Left kidney (tissue), 2 donors: ENCODE measurements around the gene ADGRV1. TPM values are rescaled to one million over a fixed set of nuclear protein-coding genes. Genes with fewer than 3 reads are reported as not detected.
"Not testable (repeated sequence)": the region's sequence is repeated elsewhere in the genome, so short reads cannot be mapped to it uniquely, and the experiment has no call there.

Experiments
- DNase-seq: peaks from one replicate; pipeline ENCODE4 v3.0.0-alpha.2; 2013
- polyA plus RNA-seq: library from polyadenylated mRNA; unstranded; fragments of 120-200 nt; gene quantifications from one replicate; pipeline ENCODE4 v1.2.1, GENCODE V29; 2013; ENCODE audit not compliant: insufficient read length

ADGRV1 gene
- polyA plus RNA-seq, 1 donor, result 12.5 TPM

- DNase-seq, result no peak
Measured at GRCh38 chr5:90654215-90654614, 95.6 kb downstream of the ADGRV1 start.

- DNase-seq, result no peak
Measured at GRCh38 chr5:90655423-90655822, 96.8 kb downstream of the ADGRV1 start.

- DNase-seq, result no peak
Measured at GRCh38 chr5:90657030-90657429, 98.4 kb downstream of the ADGRV1 start.

GRCh38 chr5:90657788-90658187, 99.2 kb downstream of the ADGRV1 start:
- no peak for DNase-seq

- no peak for DNase-seq
Measured at GRCh38 chr5:90658620-90659019, 100.0 kb downstream of the ADGRV1 start.

- not testable (repeated sequence) for DNase-seq
Measured at GRCh38 chr5:90668079-90668565, 109.5 kb downstream of the ADGRV1 start.

GRCh38 chr5:90675222-90675621, 116.6 kb downstream of the ADGRV1 start:
- no peak for DNase-seq

- no peak for DNase-seq
Measured at GRCh38 chr5:90680921-90681563, 122.4 kb downstream of the ADGRV1 start.

- DNase-seq, result no peak
Measured at GRCh38 chr5:90682278-90682677, 123.7 kb downstream of the ADGRV1 start.

- no peak for DNase-seq
Measured at GRCh38 chr5:90685425-90686022, 126.9 kb downstream of the ADGRV1 start.

- DNase-seq, result not testable (repeated sequence)
Measured at GRCh38 chr5:90686363-90686762, 127.8 kb downstream of the ADGRV1 start.

GRCh38 chr5:90687458-90687857, 128.9 kb downstream of the ADGRV1 start:
- not testable (repeated sequence) for DNase-seq

GRCh38 chr5:90689064-90689463, 130.5 kb downstream of the ADGRV1 start:
- no peak for DNase-seq

GRCh38 chr5:90690307-90690706, 131.7 kb downstream of the ADGRV1 start:
- DNase-seq, result no peak

GRCh38 chr5:90691533-90691932, 132.9 kb downstream of the ADGRV1 start:
- DNase-seq, result no peak

- DNase-seq, result no peak
Measured at GRCh38 chr5:90696153-90696552, 137.6 kb downstream of the ADGRV1 start.

GRCh38 chr5:90700299-90700698, 141.7 kb downstream of the ADGRV1 start:
- DNase-seq, result no peak

GRCh38 chr5:90703932-90704331, 145.3 kb downstream of the ADGRV1 start:
- DNase-seq, result no peak

- no peak for DNase-seq
Measured at GRCh38 chr5:90707698-90708097, 149.1 kb downstream of the ADGRV1 start.

- peak; percentile 42 for DNase-seq
Measured at GRCh38 chr5:90709323-90710155, 150.9 kb downstream of the ADGRV1 start.

GRCh38 chr5:90718387-90718786, 159.8 kb downstream of the ADGRV1 start:
- DNase-seq, result no peak

GRCh38 chr5:90739567-90739966, 181.0 kb downstream of the ADGRV1 start:
- DNase-seq, result no peak

- DNase-seq, result no peak
Measured at GRCh38 chr5:90740244-90740799, 181.7 kb downstream of the ADGRV1 start.
